GM21515 (cell line): ENCODE data around the gene SCN8A.

ENCODE experiments used
- ATAC-seq: cut with Tn5 transposase; IDR thresholded peaks from one replicate; pipeline ENCODE4 v1.9.1; 2021; ENCODE audit not compliant: unreplicated experiment

The SCN8A gene

GRCh38 chr12:51667269-51667668 lies 76.2 kb downstream of the SCN8A start:
- ATAC-seq, result no peak

DNA sequence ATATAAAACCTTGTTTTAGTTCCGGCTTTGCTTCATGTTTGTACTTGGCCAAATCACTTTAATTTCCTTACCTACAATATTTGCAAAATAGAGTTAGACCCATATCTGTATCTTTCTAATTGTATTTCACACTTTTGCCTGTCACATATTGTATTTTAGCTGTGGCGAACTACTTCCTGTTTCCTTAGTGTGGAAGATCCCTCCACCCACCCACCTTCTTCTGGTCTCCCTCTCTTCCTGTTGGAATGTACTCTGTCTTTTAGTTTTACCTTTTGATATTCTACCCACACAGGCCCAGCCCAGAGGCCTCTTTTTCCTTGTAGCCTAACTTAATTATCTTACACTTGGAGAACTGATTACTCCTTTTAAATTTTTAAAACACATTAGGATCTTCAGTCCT lies 78.2 kb downstream of the SCN8A start:
- ATAC-seq, result no peak

- no peak for ATAC-seq
These were observed 79.0 kb downstream of the SCN8A start for GRCh38 chr12:51669996-51670395.

DNA sequence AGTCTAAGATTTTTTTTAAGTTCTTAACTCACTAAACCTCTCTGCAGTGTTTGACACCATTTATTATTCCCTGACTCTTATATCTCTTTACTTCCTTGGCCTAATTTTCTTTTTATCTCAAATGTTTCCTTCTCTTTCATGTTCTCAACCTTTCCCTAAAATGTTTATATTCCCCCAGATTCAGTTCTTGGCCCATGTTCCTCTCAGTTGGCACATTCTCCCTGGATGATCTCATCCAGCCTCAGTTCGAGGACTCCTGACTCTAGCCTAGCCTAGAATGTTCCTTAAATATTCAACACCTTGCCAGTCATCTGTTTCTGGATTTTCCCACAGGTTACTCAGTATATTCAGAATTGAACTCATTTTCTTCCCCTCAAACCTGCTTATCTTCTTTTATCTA lies 81.3 kb downstream of the SCN8A start:
- ATAC-seq, result no peak

DNA sequence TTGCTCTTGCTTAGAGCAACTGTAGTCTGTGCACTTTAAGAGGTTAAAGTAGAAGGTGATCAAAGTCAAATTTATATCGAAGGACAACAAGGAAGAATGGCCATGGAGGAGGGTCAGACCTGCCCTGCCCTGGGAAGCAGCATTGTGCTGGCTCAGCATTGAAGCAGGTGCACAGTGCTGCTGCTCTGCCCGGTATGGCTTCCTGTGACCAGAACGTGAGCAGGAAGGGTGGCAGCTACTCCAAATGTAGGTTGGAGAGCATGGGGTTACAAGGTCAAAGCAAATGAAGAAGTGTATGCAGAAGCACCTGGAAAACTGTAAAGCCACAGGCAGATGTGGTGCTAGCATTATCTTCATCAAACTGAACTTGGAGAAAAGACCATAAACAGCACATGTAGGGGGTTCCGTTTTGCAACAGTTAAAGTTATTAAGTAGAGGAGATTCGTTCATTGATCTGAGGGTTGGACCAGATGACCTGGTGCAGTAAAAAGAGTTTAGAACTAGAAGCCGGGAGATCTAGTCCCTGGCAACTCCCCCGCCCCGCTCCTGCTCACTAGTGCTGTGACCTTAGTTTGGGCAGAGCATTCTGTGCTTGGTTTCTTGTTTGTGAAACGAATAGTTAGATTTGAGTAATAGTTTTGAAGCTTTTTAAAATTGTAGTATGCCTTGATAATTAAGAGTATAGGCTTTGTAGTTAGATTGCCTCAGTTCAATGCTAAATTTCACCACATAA lies 84.2 kb downstream of the SCN8A start:
- ATAC-seq, result no peak

DNA sequence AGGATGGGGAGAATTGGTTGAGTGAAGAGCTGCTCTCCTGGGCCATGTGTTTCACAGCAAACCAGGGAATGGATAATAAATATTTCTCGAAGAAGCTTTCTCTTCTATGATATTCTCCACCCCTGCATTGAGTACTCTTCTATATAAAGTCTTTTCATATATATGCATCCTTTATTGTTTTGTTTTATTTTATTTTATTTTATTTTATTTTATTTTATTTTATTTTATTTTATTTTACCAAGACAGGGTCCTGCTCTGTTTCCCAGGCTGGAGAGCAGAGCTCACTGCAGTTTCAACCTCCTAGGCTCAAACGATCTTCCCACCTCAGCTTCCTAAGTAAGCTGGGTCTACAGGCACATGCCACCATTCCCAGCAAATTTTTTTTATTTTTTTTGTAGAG lies 85.8 kb downstream of the SCN8A start:
- ATAC-seq, result no peak

DNA sequence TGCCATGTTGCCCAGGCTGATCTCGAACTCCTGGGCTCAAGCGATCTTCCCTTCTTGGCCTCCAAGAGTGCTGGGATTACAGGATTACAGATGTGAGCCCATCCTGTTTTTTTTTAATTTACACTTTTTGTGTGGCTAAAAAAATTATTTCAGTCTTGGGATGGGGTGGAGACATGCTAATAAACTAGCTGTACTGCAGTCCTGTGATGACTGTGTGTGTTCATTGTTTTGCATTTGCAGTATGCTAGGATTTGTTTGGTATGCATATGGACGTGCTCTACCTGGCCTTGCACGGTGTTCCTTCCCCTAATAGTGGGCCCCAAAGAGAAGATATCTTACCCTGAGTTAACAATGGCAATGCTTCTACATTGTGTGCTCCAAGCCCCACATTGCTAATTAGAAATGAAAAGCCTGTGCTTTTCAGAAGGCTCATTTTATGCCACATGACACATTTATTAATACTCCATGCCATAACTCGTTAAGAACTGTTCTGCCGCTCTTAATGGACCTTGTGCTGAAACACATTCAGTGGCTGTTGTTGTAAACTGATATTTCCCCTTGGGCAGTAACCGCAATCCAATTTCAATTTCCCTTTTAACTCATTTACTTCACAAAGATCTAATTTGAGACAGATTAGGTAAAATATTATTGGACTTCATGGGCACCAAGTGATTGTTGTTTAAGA lies 86.4 kb downstream of the SCN8A start:
- no peak for ATAC-seq

DNA sequence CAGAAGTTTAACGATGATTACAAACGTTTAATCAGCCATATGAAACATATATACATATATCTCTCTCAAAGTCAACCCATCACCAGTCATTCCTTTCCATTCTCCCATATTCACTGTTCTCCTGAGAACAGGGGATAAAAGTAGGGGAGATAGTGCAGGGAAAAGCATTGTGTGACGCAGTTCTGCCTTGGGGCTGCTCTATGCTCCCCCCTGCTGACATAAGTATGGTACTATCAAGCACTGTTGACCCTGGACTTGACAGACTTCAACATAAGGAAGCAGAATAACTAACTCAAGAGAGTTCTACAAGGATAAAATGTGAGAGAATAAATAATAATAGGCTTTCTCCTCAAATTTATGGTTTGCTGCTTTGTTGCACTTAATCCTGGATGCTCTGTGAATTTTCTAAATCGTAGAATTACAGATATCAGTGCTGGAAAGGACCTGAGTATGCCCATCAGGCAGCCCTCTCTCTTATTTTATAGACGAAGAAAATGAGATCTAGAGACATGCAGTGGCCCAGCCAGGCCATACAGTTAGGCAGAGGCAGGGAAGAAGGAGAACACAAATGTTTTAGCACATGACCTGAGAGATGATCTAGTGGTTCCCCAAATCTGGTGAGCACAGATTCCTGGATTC lies 87.2 kb downstream of the SCN8A start:
- no peak for ATAC-seq

- no peak for ATAC-seq
These were observed 91.9 kb downstream of the SCN8A start for GRCh38 chr12:51682981-51683380.

DNA sequence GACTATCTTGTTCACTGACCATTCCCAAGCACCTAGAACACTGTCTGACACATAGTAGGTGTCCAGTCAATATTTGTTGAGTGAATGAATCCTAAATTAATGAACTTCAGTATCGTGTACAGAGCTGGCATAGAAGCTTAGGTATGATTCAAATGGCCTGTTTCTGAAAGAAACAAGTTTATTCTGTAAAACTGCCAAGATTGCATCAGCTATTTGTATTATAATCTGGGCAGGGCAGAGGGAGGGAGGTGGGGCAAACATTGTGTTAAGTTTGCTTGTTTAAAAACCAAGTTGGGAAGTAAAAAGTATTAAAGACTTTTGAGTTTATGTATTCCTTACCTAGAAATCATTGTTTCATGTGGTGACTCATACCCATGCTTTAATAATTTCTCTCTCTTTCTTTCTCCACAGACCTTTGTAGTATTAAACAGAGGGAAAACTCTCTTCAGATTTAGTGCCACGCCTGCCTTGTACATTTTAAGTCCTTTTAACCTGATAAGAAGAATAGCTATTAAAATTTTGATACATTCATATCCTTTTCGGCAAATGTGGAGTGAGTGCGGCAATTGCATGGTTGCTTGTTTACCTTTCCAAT lies 92.8 kb downstream of the SCN8A start:
- ATAC-seq, result no peak

DNA sequence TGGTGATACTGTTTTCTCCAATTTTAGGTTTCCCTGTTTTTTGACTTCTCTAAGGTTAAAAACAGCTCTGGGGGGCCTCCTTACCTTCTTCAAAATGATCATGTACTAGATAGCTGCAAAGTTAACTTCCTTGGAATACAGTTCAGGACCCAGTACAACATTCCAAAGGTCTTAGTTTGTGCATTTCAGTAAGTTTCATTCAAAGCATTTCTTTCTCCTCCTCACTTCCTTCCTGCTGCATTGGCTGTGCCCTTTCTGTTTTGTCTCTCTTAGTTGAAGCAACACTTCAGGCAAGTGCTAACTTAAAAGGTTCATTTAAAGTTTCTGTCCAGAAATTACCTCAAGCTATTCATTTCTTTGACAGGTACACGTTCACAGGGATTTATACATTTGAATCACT lies 95.7 kb downstream of the SCN8A start:
- ATAC-seq, result no peak

GRCh38 chr12:51687177-51687576 lies 96.1 kb downstream of the SCN8A start:
- ATAC-seq, result no peak

DNA sequence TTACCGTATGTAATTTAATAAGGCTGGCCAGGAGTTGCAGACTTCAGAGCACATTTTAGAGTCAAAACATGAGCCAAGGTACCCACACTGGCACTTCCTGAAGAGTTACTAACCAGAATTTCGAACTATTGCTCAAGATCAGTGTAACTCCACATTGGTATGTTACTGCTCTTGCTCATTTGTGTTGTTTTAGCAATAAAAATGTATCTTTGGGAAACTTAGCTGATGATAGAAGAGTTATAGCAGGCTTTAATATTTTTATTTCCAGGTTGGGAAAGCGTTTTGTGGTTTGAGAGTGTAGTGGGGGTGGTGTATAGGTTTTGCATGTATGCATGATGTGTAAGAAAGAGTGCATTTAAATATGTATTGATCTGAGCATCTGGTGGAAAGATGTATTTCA lies 96.6 kb downstream of the SCN8A start:
- no peak for ATAC-seq

GRCh38 chr12:51689983-51690382 lies 99.0 kb downstream of the SCN8A start:
- ATAC-seq, result no peak

DNA sequence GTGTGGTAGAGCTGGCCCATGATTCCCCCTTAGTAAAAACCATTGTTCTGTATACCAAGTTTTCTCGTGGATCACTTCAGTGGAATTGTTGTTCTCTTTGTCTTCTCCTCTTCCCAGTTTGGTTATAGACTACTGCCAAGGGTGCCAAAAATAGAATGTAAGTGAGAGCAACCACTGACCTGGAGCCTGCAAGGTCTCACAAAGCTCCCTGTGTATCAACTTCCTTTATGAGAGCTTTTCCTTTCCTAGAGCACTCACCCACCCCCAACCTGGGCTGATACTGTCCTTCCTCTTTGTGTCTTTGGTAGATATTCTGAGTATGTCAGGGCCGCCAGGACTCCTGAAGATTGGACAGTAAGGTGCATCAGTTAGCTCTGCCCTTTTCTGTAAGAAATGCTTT lies 101.0 kb downstream of the SCN8A start:
- no peak for ATAC-seq

GRCh38 chr12:51693569-51693968 lies 102.5 kb downstream of the SCN8A start:
- no peak for ATAC-seq

DNA sequence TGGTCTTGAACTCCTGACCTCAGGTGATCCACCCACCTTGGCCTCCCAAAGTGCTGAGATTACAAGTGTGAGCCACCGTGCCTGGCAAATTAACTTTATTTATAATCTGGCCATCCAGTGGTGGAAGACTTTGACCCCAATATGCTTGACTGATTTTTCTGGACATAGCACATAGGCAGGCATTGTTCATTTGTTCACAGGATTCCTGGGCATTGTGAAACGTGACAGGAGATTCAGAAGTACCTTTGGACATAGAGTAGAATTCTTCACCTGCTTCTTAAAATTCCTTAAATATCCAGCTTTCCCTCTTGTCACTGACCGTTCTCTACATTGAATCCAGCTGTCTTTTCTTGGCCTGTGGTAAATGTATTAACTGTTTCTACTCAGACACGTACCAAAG lies 103.1 kb downstream of the SCN8A start:
- no peak for ATAC-seq

DNA sequence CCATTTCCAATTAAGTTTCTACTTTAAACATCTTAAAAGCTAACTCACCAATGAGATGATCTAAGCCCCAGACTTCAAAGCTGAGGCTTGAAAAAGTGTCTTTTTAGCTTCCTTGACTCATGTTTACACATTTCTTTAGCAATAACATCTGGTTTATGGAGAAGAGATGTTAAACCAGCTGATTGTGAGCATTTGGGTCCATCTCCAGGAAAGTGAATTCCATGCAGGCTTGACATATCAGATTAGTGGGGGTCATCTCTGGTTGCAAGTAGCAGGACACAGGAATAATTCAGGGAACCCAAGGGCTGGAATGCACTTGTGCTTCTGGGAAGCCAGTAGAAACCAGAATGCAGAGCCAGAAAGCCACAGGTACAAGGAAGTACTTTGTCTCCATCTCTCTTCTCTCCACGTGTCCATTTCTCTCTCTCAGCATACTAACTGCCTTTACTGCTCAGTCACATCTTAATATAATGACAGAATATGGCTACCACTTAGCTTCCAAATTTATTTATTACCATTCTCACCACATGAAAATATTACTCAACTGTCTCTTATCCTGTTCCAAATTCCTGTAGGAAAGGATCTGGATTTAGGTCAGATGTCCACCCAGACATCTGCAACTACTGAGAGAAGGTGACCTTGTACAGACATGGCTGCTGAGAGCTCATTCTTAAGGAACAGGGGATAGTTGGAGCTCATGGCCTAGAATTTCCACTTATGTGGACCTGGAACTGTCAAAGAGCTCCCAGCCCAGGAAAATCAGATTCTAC lies 104.4 kb downstream of the SCN8A start:
- no peak for ATAC-seq

GRCh38 chr12:51699219-51699618 lies 108.2 kb downstream of the SCN8A start:
- ATAC-seq, result no peak

DNA sequence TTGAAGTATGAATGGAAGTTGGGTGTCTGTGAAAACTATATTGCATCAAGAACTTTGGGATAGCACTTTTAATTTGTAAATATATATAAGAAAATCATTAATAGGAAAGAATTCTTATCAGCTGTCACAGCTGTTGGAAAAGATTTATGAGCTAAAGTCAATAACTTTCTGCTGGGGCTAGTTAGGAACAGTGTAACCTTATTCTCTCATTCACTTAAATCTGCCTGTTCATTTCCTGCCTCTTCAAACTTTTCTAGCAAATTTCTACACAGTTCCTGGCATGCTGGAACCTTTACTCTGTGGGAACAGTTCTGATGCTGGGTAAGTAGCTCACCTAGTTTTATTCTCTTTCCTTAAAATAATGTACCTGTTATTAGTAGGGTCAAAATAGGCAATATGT lies 109.9 kb downstream of the SCN8A start:
- ATAC-seq, result no peak

GRCh38 chr12:51702587-51702986 lies 111.6 kb downstream of the SCN8A start:
- no peak for ATAC-seq
